GM19035 (cell line): ENCODE results near the gene NEBL.

Source experiments
- ATAC-seq: cut with Tn5 transposase; IDR thresholded peaks from one replicate; pipeline ENCODE4 v1.9.1; 2021; ENCODE audit not compliant: unreplicated experiment

The NEBL gene

GRCh38 chr10:20870834-20871233, 26.3 kb downstream of the NEBL start:
- ATAC-seq = no peak

DNA sequence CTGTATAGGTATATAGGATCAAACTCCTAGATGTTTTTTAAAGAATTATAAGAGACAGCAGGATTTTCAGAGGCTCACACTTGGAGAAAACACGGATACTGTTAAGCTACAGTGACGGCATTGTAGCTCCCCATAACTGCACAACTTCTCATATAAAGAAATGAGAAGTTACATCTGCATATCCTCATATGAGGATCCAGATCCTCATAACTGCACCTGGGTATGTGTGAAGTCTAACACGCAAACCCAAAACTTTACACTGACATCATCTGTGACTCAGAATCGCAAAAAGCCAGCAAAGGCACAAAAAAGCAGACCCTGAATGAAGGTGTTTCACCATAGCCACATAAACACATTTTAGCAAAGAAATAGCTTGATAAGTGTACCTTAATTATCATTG, 34.1 kb downstream of the NEBL start:
- no peak for ATAC-seq

- no peak for ATAC-seq
Measured at GRCh38 chr10:20858292-20859124, 38.6 kb downstream of the NEBL start.

GRCh38 chr10:20856484-20856883, 40.6 kb downstream of the NEBL start:
- no peak for ATAC-seq

GRCh38 chr10:20855398-20856038, 41.6 kb downstream of the NEBL start:
- no peak for ATAC-seq

GRCh38 chr10:20853276-20853675, 43.8 kb downstream of the NEBL start:
- no peak for ATAC-seq

GRCh38 chr10:20852303-20852702, 44.8 kb downstream of the NEBL start:
- no peak for ATAC-seq

DNA sequence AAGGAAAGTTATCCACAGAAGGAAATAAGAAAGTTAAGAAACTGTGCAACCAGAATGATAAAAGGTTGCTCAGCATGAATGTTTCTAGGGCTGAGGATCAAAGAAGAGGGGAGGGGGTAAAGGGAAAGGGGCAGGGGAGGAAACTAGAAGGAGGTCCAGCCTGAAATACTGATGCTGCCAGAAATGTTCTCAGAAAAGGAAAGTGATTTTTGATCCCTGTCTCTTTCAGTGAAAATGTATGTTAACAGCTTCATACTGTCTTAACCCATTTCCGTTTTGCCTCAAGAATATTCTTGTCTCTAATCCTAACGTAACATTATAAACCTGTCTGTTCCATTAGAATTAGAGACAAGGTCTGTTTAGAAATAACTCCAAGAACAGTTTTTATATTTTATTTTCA, 49.6 kb downstream of the NEBL start:
- ATAC-seq = no peak

- ATAC-seq = no peak
Measured at GRCh38 chr10:20846263-20846662, 50.8 kb downstream of the NEBL start.

GRCh38 chr10:20841419-20841818, 55.7 kb downstream of the NEBL start:
- ATAC-seq = no peak

GRCh38 chr10:20839910-20840309, 57.2 kb downstream of the NEBL start:
- ATAC-seq = no peak

DNA sequence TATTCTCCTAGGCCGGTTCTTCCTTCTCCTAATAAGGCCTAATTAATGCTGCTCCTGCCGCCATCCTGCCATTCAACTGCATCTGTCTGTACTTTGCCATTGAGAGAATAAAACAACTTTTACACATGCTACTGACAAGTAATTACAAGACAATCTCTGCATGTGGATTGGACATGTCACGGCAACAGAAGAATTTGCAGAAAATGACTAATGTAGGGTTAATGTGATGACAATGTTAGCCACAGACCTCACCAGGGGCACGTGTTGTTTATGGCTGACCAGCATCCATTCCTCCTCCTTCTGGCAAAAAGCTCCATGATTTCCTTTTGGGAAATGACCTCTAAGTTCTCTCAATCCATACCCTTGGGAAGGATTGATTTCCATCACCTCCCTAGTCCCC, 58.0 kb downstream of the NEBL start:
- no peak for ATAC-seq

- no peak for ATAC-seq
Measured at GRCh38 chr10:20836401-20836800, 60.7 kb downstream of the NEBL start.

- ATAC-seq = no peak
Measured at GRCh38 chr10:20835335-20835734, 61.8 kb downstream of the NEBL start.

DNA sequence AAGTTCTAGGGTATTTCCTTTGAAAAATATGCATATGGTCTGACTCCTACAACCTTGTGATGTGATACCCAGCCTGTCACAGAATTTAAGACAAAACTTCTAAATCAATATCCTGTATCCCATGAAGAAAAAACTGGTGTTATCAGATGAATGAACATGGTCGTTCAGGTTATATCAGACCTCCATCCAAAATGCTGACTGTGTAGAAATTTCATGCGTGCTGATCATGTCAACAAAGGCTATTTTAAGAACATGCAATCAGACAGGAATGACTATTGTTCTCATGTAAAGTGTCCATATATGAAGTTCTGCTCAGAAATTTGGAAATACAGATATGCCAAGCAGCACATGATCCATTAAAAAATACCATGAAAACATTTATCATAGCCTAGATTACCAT, 62.3 kb downstream of the NEBL start:
- ATAC-seq = no peak

GRCh38 chr10:20822825-20823224, 74.3 kb downstream of the NEBL start:
- ATAC-seq = no peak

GRCh38 chr10:20817646-20818045, 79.5 kb downstream of the NEBL start:
- no peak for ATAC-seq

GRCh38 chr10:20817116-20817515, 80.0 kb downstream of the NEBL start:
- no peak for ATAC-seq

DNA sequence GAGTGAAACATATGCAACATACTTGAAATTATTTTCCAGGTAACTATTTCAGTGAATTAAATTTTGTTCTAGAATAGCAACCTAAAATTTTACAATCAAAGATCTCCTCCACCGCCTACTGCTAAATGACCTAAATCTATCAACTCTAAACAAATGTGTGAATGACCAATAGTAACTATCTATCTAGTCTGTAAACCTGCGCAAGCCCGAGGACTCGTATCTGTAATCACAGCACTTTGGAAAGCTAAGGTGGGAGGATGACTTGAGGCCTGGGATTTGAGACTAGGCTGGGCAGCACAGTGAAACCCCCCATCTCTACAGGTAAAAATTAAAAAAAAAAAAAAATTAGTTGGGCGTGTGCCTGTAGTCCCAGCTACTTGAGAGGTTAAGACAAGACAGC, 83.0 kb downstream of the NEBL start:
- no peak for ATAC-seq

DNA sequence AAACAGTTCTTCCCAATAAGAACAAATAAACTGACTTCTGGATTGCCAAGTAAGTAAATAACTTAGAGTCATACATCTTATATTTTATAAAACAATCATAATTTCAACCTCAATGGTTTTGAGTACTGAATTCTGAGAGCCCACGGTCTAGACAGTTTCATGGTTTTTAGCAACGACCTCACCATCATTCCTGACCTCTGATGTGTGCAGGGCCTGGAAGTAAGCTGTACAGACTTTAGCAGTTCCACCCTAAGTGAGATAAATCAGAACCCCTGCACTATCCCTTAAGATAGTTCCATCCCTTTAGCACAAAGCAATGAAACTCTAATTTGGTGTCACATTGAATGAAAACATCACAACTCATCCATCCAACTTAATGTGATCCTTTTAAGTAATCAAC, 86.0 kb downstream of the NEBL start:
- ATAC-seq = no peak

- no peak for ATAC-seq
Measured at GRCh38 chr10:20809631-20810030, 87.5 kb downstream of the NEBL start.

DNA sequence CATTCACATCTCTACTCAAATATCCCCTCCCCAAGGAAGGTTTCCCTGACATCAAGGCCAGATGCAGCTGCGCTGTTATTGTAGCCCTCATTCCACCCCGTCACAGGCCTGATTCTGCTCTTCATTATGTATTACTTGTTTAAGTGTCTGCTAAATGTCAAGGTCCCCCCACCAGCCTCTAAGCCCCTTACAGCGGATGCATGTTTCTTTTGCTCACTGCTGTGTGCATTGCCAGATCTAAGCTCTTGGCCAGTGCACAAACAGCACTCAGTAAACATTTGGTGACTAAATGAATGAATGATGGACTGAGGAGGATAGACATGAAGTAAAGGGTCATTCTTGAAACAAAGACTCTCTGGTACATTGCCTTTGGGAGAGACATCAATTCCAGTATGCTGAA, 90.6 kb downstream of the NEBL start:
- no peak for ATAC-seq

- ATAC-seq = no peak
Measured at GRCh38 chr10:20797290-20797689, 99.8 kb downstream of the NEBL start.
